NB4 (cell line): Measurements from ENCODE around the gene SLC27A1.

Experiments used
- CTCF ChIP-seq: IDR thresholded peaks from one replicate; pipeline ENCODE4 v1.5.1; 2012; ENCODE audit warnings: low read depth, low read length
- MAX ChIP-seq: IDR thresholded peaks from 2 replicates; pipeline ENCODE4 v1.6.1; 2011; ENCODE audit warnings: low read depth, low read length
- MYC ChIP-seq: IDR thresholded peaks from 2 replicates; pipeline ENCODE4 v1.6.1; 2011; ENCODE audit warnings: low read depth, low read length
- POLR2A ChIP-seq: IDR thresholded peaks from 2 replicates; pipeline ENCODE4 v1.6.1; 2011; ENCODE audit warnings: mild to moderate bottlenecking; ENCODE audit not compliant: insufficient read length; ENCODE audit errors: extremely low read depth

- TF ChIP-seq POLR2A = no peak
- TF ChIP-seq MYC = no peak
- TF ChIP-seq CTCF = no peak
- TF ChIP-seq MAX = no peak
These were observed 35.1 kb upstream of the SLC27A1 start for GRCh38 chr19:17435218-17435617.
